ENCODE data around the gene VPS33A. TPM values are rescaled to one million over a fixed set of nuclear protein-coding genes. Genes with fewer than 3 reads are reported as not detected.
A peak's percentile ranks its signal among the peaks of the same experiment; 100 is the strongest.
"Not testable (repeated sequence)": the region's sequence is repeated elsewhere in the genome, so short reads cannot be mapped to it uniquely, and the experiment has no call there.

VPS33A gene
- total RNA-seq, 1 donor from 2014 or later = 10.2 TPM

- DNase-seq = no peak
- ATAC-seq (ENCODE audit: poor library complexity) = no peak
- intact Hi-C loops (cut with DNase I) = no loop called here
Observed at GRCh38 chr12:122208073-122208820, 58.0 kb downstream of the VPS33A start.

DNA sequence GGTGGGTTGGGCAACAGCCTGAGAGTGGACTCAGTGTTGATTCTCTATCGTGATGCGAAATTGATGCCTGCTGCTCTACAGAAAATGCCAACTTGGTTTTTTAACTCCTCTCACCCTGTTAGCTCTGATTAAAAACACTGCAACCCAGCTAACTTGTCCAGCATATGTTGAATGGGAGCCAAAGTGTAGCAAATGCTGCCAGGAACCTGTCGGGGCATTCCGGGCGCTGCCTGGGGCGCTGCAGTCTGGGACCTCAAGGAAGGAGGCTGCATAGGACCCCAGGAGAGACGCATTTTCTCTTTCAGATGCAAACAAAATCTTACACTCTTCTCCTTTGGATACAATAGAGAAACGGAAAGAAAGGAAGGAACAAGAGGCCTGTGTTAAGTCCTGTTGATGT, 58.9 kb downstream of the VPS33A start:
- no peak for ATAC-seq (ENCODE audit: poor library complexity)
- intact Hi-C loops (cut with DNase I) = no loop called here
- DNase-seq = no peak

DNA sequence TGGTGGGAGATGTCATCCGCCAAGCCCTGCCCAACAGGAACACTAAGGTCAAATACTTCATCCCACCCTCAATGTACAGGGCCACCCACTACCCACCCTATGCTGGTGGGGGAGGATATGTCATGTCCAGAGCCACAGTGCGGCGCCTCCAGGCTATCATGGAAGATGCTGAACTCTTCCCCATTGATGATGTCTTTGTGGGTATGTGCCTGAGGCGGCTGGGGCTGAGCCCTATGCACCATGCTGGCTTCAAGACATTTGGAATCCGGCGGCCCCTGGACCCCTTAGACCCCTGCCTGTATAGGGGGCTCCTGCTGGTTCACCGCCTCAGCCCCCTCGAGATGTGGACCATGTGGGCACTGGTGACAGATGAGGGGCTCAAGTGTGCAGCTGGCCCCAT, 59.3 kb downstream of the VPS33A start:
- intact Hi-C loops (cut with DNase I) = no loop called here
- no peak for ATAC-seq (ENCODE audit: poor library complexity)

DNA sequence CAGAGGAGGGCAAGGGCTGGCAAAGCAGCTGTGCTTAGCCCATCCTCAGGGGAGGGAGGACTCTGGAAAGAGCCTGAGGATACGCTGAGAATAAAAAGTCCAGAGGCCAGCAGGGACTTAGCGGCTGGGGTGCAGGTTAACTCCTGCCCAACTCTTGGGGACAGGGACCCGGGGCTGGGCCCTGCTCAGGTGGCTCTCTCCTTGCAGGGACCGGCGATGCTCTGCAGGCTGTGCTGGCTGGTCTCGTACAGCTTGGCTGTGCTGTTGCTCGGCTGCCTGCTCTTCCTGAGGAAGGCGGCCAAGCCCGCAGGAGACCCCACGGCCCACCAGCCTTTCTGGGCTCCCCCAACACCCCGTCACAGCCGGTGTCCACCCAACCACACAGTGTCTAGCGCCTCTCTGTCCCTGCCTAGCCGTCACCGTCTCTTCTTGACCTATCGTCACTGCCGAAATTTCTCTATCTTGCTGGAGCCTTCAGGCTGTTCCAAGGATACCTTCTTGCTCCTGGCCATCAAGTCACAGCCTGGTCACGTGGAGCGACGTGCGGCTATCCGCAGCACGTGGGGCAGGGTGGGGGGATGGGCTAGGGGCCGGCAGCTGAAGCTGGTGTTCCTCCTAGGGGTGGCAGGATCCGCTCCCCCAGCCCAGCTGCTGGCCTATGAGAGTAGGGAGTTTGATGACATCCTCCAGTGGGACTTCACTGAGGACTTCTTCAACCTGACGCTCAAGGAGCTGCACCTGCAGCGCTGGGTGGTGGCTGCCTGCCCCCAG, 60.0 kb downstream of the VPS33A start:
- ATAC-seq (ENCODE audit: poor library complexity) = no peak
- intact Hi-C loops (cut with DNase I) = no loop called here

More for the DNA sequence above, 59.3 kb downstream of the VPS33A start:
- no peak for DNase-seq

GRCh38 chr12:122205053-122205925, 61.0 kb downstream of the VPS33A start:
- intact Hi-C loops (cut with DNase I) = no loop called here

More for the DNA sequence above, 60.0 kb downstream of the VPS33A start:
- no peak for DNase-seq

GRCh38 chr12:122204167-122205052, 61.9 kb downstream of the VPS33A start:
- ATAC-seq (ENCODE audit: poor library complexity) = no peak
- intact Hi-C loops (cut with DNase I) = no loop called here
- DNase-seq = peak; percentile 46

More at GRCh38 chr12:122205053-122205925, 61.0 kb downstream of the VPS33A start:
- DNase-seq (no peak), ATAC-seq (ENCODE audit: poor library complexity) (no peak)

- peak; percentile 72 for DNase-seq
- peak; percentile 82 for ATAC-seq (ENCODE audit: poor library complexity)
- intact Hi-C loops (cut with DNase I) = no loop called here
Observed at GRCh38 chr12:122203301-122204166, 62.8 kb downstream of the VPS33A start, which contains the start of gene B3GNT4. Gene B3GNT4, plus strand, starts transcription at chr12:122203709. Its CDS starts 910 bp downstream, at chr12:122204619.

DNA sequence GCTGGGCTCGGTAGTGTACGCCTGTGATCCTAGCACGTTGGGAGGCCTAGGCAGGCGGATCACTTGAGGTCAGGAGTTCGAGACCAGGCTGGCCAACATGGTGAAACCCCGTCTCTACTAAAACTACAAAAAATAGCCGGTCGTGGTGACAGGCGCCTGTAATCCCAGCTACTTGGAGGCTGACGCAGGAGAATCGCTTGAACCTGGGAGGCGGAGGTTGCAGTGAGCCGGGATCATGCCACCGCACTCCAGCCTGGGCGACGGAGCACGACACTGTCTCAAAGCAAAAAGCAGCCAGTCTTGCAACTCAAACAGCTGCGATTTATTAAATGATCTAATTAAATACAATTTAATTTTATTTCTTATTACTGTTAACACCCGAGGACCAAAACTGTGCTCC, 63.5 kb downstream of the VPS33A start:
- intact Hi-C loops (cut with DNase I); ATAC-seq (ENCODE audit: poor library complexity); DNase-seq: not testable (repeated sequence)

- DNase-seq = no peak
- ATAC-seq (ENCODE audit: poor library complexity) = no peak
- intact Hi-C loops (cut with DNase I) = no loop called here
Observed at GRCh38 chr12:122202017-122202416, 64.3 kb downstream of the VPS33A start.

- DNase-seq (no peak), ATAC-seq (ENCODE audit: poor library complexity) (no peak)
- intact Hi-C loops (cut with DNase I) = no loop called here
Observed at GRCh38 chr12:122201381-122201780, 64.9 kb downstream of the VPS33A start.

DNA sequence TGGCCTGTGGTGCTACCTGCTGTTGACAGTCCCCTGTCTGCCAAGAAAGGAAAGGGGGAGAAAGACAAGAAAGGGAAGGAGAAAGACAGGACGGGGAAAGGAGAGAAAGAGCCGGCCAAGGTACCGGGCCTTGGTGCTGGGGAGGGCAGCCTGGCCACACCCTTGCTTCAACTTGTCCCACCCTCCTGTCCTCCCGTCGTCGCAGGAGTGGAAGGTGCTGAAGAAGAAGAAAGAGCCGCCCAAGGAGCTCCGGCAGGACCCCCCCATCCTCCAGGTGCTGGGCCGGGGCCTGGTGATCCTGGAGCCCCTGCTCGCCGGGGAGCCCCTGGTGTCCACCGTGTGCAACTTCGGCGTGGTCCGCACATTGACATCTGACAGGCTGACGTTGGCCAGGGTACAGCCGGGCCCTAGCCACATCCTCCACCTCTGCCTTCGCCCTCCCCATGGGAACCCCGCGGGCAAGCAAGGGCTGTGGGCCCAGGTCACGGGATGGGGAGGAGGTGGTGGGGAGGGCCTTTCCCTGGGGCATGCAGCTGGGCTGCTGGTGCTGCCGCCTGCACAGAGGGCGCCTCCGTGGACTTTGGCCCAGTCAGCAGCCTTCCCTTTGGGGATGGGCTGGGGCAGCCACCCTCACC, 65.6 kb downstream of the VPS33A start:
- ATAC-seq (ENCODE audit: poor library complexity) (no peak), DNase-seq (no peak)
- intact Hi-C loops (cut with DNase I) = no loop called here

- ATAC-seq (ENCODE audit: poor library complexity) = no peak
- DNase-seq = no peak
- intact Hi-C loops (cut with DNase I) = no loop called here
Observed at GRCh38 chr12:122199484-122200355, 66.6 kb downstream of the VPS33A start.

DNA sequence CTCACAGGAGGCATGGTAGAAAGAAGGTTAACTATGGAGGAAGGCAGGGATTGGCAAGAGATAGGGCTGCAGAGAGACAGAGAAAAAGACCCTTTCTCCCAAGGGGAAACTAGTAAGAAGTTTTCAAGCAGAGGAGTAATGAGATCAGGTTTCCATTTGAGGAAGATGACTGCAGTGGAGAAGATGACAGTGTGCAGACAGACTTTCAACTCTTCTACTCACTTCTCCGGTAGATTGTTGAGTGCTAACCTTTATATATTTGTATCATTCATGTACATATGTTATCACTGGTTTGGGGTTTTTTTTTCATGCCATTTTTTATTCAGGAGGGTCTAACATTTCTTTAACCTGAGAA, 68.7 kb downstream of the VPS33A start:
- intact Hi-C loops (cut with DNase I) = no loop called here
- DNase-seq (no peak), ATAC-seq (ENCODE audit: poor library complexity) (no peak)

GRCh38 chr12:122195405-122195804, 70.9 kb downstream of the VPS33A start:
- intact Hi-C loops (cut with DNase I) = no loop called here
- DNase-seq (no peak), ATAC-seq (ENCODE audit: poor library complexity) (no peak)

DNA sequence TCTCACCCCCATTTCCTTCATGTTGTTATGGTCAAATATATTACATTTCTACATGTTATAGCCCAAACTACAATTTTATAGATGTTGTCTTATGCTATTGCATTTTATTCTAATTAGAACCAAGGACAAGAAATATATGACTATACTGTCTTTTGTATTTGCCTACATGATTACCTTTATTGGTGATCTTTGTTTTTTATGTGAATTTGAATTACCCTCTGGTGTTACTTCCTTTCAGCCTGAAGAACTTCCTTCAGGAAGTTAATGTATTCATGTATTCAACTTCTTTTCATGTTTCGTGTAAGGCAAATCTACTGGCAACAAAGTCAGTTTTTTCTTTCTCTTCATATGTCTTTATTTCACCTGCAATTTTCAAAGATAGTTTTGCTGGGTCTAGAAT, 71.5 kb downstream of the VPS33A start:
- no peak for DNase-seq
- intact Hi-C loops (cut with DNase I) = no loop called here
- no peak for ATAC-seq (ENCODE audit: poor library complexity)

DNA sequence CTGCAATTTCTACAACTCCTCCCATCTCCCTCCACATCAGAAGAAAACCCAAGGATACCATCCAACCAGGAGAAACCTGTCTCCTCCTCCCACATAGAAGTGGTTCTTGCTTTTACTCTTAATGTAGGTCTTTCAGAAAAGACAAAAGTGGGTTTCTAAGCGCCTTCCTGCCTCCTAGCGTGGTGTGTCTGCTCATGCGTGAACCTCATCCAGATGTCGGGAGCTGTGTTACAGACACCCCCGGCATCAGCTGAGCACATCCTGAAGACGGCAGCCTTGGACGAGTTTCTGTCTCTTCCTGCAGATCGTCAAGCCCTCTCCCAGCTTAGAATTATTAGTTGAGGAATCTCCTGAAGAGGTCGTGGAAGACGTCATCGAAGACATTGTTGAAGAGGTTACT, 73.9 kb downstream of the VPS33A start:
- DNase-seq = no peak
- no peak for ATAC-seq (ENCODE audit: poor library complexity)
- intact Hi-C loops (cut with DNase I) = no loop called here
